Urinary bladder (tissue), 2 donors: Measurements from ENCODE around the gene HSFX1. TPM values are rescaled to one million over a fixed set of nuclear protein-coding genes. Genes with fewer than 3 reads are reported as not detected.

Experiments used
- polyA plus RNA-seq: library from polyadenylated mRNA; stranded (reverse); fragments of 200-250 nt; gene quantifications from one replicate; pipeline ENCODE4 v1.2.3, GENCODE V29; 2013
- small RNA-seq: library from RNA; depleted of rRNA; stranded (forward); fragments of <200 nt; gene quantifications from one replicate; pipeline ENCODE3, GENCODE V24; 2014
- total RNA-seq: library from RNA; depleted of rRNA; stranded (reverse); fragments of >200 nt; gene quantifications from one replicate; pipeline ENCODE4 v1.2.3, GENCODE V29; 2014
- donor health status: healthy.

Gene HSFX1
- total and polyA plus RNA-seq, 2 donors = 0.95 to 1.5 TPM

Small RNA genes within 50 kb of the gene (small RNA-seq; reads per million reads assigned to genes)
- gene AC244098.1 (not detected), gene AC244098.2 (not detected), gene AC244098.3 (not detected)

Other genes with a start within 250 kb of the HSFX1 start
- 10.2 TPM for gene EOLA1, start 233.1 kb upstream of the HSFX1 start, total RNA-seq
- 20.1 TPM for gene EOLA1, start 233.1 kb upstream of the HSFX1 start, polyA plus RNA-seq
- gene HSFX3, start 224.1 kb upstream of the HSFX1 start, total RNA-seq = not detected
- not detected for gene HSFX3, start 224.1 kb upstream of the HSFX1 start, polyA plus RNA-seq
- gene MAGEA9B, start 186.6 kb upstream of the HSFX1 start, total RNA-seq = not detected
- gene MAGEA9B, start 186.6 kb upstream of the HSFX1 start, polyA plus RNA-seq = not detected
- gene HSFX2, start 178.8 kb upstream of the HSFX1 start, total RNA-seq = 0.95 TPM
- 1.3 TPM for gene HSFX2, start 178.8 kb upstream of the HSFX1 start, polyA plus RNA-seq
- 26.2 TPM for gene TMEM185A, start 142.3 kb upstream of the HSFX1 start, total RNA-seq
- 23.3 TPM for gene TMEM185A, start 142.3 kb upstream of the HSFX1 start, polyA plus RNA-seq
- gene MAGEA11, start 62.0 kb upstream of the HSFX1 start, total RNA-seq = not detected
- not detected for gene MAGEA11, start 62.0 kb upstream of the HSFX1 start, polyA plus RNA-seq
- not detected for gene MAGEA9, start 7.9 kb downstream of the HSFX1 start, total RNA-seq
- not detected for gene MAGEA9, start 7.9 kb downstream of the HSFX1 start, polyA plus RNA-seq
- gene MAGEA8, start 107.1 kb downstream of the HSFX1 start, total RNA-seq = not detected
- not detected for gene MAGEA8, start 107.1 kb downstream of the HSFX1 start, polyA plus RNA-seq
- not detected for gene HSFX4, start 155.5 kb downstream of the HSFX1 start, total RNA-seq
- not detected for gene HSFX4, start 155.5 kb downstream of the HSFX1 start, polyA plus RNA-seq
- 11.2 TPM for gene EOLA2, start 164.4 kb downstream of the HSFX1 start, total RNA-seq
- gene EOLA2, start 164.4 kb downstream of the HSFX1 start, polyA plus RNA-seq = 30.1 TPM